Fibroblast of pulmonary artery (primary cell): Measurements from ENCODE around the gene TGIF1.

Experiments
- DNase-seq: peaks from one replicate; pipeline ENCODE4 v3.0.0-alpha.2; 2010; ENCODE audit warnings: low read depth
- H3K4me3 ChIP-seq: replicated peaks from 2 replicates; pipeline ENCODE4 v1.5.1; 2011; ENCODE audit warnings: low read depth, mild to moderate bottlenecking, control low read depth, low read length, moderate library complexity
- CTCF ChIP-seq: IDR thresholded peaks from 2 replicates; pipeline ENCODE4 v1.5.1; 2011; ENCODE audit warnings: mild to moderate bottlenecking, control low read depth, low read length, inconsistent platforms; ENCODE audit errors: missing control alignments

Gene TGIF1

GRCh38 chr18:3485153-3486149 is 35.5 kb downstream of the TGIF1 start:
- TF ChIP-seq CTCF: no peak
- H3K4me3 ChIP-seq: no peak overlapping the region
- DNase-seq: no peak

GRCh38 chr18:3486512-3486911 is 36.5 kb downstream of the TGIF1 start:
- H3K4me3 ChIP-seq: no peak overlapping the region
- DNase-seq: no peak
- no peak for TF ChIP-seq CTCF

GRCh38 chr18:3489462-3489861 is 39.5 kb downstream of the TGIF1 start:
- DNase-seq: no peak
- TF ChIP-seq CTCF: no peak
- no peak overlapping the region for H3K4me3 ChIP-seq

GRCh38 chr18:3491981-3492555 is 42.1 kb downstream of the TGIF1 start:
- DNase-seq: no peak
- no peak for TF ChIP-seq CTCF
- no peak overlapping the region for H3K4me3 ChIP-seq

- no peak for TF ChIP-seq CTCF
- H3K4me3 ChIP-seq: no peak overlapping the region
- DNase-seq: no peak
These were observed 42.7 kb downstream of the TGIF1 start for GRCh38 chr18:3492721-3493120.

GRCh38 chr18:3493501-3494244 is 43.7 kb downstream of the TGIF1 start:
- no peak for DNase-seq
- no peak for TF ChIP-seq CTCF
- H3K4me3 ChIP-seq: no peak overlapping the region
